GM12874 (cell line): Measurements from ENCODE around the gene CCNT1.

Experiments used
- TF ChIP-seq, protein P1 (sequence below): IDR thresholded peaks from 2 replicates; pipeline ENCODE4 v1.5.1; 2011; ENCODE audit warnings: low read depth, mild to moderate bottlenecking, control low read depth, low read length, moderate library complexity; ENCODE audit not compliant: insufficient read depth

The CCNT1 gene

DNA sequence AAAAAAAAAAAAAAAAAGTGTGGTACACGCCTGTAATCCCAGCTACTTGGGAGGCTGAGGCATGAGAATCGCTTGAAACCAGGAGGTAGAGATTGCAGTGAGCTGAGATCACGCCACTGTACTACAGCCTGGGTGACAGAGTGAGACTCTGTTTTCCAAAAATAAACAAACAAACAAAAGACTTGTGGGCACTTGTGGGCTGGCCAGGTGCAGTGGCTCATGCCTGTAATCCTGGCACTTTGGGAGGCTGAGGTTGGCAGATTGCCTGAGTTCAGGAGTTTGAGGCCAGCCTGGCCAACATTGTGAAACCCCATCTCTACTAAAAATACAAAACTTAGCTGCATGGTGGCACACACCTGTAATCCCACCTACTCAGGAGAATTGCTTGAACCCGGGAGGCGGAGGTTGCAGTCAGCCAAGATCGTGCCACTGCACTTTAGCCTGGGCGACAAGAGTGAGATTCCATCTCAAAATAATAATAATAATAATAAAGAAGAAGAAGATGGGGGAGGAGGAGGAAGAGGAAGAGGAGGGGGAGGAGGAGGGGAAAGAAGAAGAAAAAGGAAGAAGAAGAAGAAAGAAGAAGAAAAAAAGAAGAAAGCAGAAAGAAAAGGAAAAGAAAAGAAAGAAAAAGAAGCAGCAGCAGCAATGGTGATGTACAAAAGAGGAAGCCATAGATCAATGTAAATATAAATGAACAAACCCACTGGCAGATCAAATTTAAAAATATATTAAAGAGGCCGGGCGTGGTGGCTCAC lies 27.9 kb upstream of the CCNT1 start:
- TF ChIP-seq, protein P1, sequence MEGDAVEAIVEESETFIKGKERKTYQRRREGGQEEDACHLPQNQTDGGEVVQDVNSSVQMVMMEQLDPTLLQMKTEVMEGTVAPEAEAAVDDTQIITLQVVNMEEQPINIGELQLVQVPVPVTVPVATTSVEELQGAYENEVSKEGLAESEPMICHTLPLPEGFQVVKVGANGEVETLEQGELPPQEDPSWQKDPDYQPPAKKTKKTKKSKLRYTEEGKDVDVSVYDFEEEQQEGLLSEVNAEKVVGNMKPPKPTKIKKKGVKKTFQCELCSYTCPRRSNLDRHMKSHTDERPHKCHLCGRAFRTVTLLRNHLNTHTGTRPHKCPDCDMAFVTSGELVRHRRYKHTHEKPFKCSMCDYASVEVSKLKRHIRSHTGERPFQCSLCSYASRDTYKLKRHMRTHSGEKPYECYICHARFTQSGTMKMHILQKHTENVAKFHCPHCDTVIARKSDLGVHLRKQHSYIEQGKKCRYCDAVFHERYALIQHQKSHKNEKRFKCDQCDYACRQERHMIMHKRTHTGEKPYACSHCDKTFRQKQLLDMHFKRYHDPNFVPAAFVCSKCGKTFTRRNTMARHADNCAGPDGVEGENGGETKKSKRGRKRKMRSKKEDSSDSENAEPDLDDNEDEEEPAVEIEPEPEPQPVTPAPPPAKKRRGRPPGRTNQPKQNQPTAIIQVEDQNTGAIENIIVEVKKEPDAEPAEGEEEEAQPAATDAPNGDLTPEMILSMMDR = no peak

DNA sequence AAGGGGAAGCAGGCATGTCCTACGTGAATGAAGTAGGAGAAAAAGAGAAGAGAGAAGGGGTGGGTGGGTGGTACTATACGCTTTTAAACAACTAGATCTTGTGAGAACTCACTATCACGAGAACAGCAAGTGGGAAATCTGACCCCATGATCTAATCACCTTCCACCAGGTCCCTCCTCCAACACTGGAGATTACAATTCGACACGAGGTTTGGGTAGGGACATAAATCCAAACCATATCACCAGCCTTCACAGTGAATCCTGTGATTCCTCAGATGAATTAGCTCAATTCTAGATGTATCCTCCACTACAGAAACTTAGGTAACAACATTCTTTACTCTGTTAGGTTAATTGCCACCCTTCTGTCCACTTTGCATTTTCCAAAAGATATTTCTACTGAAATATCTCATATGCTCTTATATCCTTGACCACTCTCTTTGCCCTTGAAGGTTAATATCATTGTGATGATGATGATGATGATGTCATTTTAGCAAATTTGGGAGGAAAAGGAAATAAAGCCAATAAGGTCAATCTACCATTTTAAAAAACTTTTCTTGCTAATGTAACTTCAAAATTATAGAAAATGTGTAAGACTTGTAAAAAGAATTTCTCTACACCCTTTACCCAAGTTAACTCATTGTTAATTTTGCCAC lies 23.2 kb upstream of the CCNT1 start:
- TF ChIP-seq, protein P1 = no peak

DNA sequence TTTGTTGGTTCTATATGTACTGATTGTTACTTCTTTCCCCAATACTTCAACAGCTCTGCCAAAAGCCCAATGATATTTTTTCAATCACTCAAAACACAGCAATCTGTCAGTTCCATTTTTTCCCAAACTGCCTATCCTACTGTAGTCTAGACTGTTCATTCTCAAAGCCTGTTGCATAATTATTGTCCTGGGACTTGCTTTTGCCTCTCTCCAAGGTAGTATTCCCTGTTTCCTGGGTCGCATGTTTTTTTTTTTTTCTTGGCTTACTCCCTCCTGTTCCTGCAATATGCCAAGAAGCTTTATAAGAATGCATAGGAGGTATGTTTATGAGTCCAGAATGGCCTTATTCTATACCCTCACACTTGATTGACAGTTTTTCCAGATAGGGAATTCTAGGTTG lies 19.9 kb upstream of the CCNT1 start:
- TF ChIP-seq, protein P1 = no peak

DNA sequence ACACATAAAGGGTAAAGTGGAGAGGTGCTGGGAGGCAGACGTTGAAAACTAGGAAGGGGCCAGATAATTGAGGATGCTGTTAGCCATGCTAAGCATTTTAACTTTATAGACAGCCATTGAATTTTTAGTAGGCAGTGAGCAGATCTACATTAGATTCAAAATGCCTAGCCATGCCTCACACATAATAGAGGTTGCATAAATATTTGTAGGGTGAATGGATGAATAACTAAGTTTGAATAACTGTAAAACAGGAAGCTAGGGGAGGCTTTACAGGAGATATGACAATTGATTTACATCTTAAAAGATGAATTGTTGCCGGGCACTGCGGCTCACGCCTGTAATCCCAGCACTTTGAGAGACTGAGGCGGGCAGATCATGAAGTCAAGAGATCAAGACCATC lies 12.3 kb upstream of the CCNT1 start:
- TF ChIP-seq, protein P1 = no peak

DNA sequence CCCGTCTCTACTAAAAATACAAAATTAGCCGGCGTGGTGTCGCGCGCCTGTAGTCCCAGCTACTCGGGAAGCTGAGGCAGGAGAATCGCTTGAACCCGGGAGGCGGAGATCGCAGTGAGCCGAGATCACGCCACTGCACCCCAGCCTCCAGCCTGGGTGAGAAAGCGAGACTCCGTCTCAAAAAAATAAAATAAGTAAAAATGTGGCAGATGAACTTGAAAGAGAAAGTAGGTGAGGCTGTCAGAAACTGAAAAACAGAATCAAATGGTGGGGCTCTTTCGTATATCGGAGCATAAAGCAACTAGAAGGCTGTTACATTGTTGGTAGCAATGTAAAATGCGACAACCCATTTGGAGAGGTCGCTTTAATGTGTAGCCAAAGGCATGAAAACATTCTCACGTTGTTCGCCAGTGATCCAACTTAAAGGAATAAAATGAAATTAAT lies 767 bp upstream of the CCNT1 start:
- TF ChIP-seq, protein P1 = no peak

DNA sequence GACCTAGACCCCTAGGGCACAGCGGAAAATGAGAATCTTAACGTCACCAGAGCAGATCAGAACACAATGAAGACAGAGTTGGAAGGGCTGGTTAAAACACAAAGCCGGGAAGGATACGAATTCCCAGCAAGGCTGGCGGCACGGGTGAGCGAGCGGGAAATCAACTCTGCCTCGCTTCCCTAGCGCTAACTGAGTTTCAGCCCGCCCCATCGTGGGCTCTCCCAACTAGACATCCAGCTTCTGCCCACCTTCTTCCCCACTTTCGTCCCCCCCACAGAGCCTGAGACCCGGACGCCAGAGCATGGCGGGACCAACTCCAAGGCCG lies 377 bp downstream of the CCNT1 start:
- TF ChIP-seq, protein P1 = no peak

DNA sequence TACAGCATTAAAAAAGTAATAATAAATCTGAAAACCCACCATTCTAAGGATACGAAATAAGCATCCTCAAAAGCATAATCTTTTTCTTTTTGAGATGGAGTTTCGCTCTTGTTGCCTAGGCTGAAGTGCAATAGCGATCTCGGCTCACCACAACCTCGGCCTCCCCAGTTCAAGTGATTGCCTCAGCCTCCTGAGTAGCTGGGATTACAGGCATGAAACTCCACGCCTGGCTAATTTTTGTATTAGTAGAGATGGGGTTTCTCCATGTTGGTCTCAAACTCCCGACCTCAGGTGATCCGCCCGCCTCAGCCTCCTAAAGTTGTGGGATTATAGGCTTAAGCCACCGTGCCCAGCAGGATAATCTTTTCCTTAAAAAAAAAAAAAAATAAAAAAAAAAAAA lies 4.3 kb downstream of the CCNT1 start:
- TF ChIP-seq, protein P1 = no peak
